Stimulated activated CD4-positive, alpha-beta T cell treated with anti-CD3 and anti-CD28 coated beads, Interleukin-4, amount 100 ng/mL, for 4 hours (primary cell): ENCODE measurements around the gene CFAP107.

ENCODE experiments used
- DNase-seq, 2 experiments: peaks; one replicate each; pipeline ENCODE4 v3.0.0-alpha.2; 2020

CFAP107 gene

GRCh38 chr1:12745126-12745991, 641 bp upstream of the CFAP107 start:
- DNase-seq = no peak

- DNase-seq = no peak
Measured at GRCh38 chr1:12748778-12749355, 2.9 kb downstream of the CFAP107 start.

- no peak for DNase-seq
Measured at GRCh38 chr1:12754738-12755137, 8.7 kb downstream of the CFAP107 start.

- no peak for DNase-seq
Measured at GRCh38 chr1:12756273-12756672, 10.3 kb downstream of the CFAP107 start.

GRCh38 chr1:12756768-12757413, 10.9 kb downstream of the CFAP107 start:
- no peak for DNase-seq

GRCh38 chr1:12757836-12758235, 11.8 kb downstream of the CFAP107 start:
- DNase-seq = no peak

GRCh38 chr1:12760256-12760795, 14.3 kb downstream of the CFAP107 start:
- no peak for DNase-seq

GRCh38 chr1:12761781-12762180, 15.8 kb downstream of the CFAP107 start:
- DNase-seq = no peak

- no peak for DNase-seq
Measured at GRCh38 chr1:12762766-12763165, 16.8 kb downstream of the CFAP107 start.

GRCh38 chr1:12763479-12763878, 17.5 kb downstream of the CFAP107 start:
- DNase-seq = no peak

- no peak for DNase-seq
Measured at GRCh38 chr1:12764016-12764415, 18.0 kb downstream of the CFAP107 start.

- DNase-seq = no peak
Measured at GRCh38 chr1:12769031-12769430, 23.0 kb downstream of the CFAP107 start.

- DNase-seq = no peak
Measured at GRCh38 chr1:12769976-12770505, 24.0 kb downstream of the CFAP107 start.

GRCh38 chr1:12770620-12771019, 24.6 kb downstream of the CFAP107 start:
- DNase-seq = no peak

- DNase-seq = no peak
Measured at GRCh38 chr1:12771186-12771585, 25.2 kb downstream of the CFAP107 start.

GRCh38 chr1:12772520-12772919, 26.5 kb downstream of the CFAP107 start:
- no peak for DNase-seq

GRCh38 chr1:12773438-12773837, 27.4 kb downstream of the CFAP107 start, which contains the start of gene PRAMEF12:
PRAMEF12 (plus strand) TSS chr1:12773738; CDS start chr1:12774868, 1,130 bp downstream.
- DNase-seq = no peak

GRCh38 chr1:12774801-12775345, 28.9 kb downstream of the CFAP107 start:
- DNase-seq = no peak

GRCh38 chr1:12775443-12775842, 29.4 kb downstream of the CFAP107 start:
- no peak for DNase-seq

- no peak for DNase-seq
Measured at GRCh38 chr1:12776801-12777557, 31.0 kb downstream of the CFAP107 start.

- no peak for DNase-seq
Measured at GRCh38 chr1:12778061-12778460, 32.1 kb downstream of the CFAP107 start.

GRCh38 chr1:12778907-12779306, 32.9 kb downstream of the CFAP107 start:
- no peak for DNase-seq
